Measurements from ENCODE around the gene ASH1L. TPM values are rescaled to one million over a fixed set of nuclear protein-coding genes. Genes with fewer than 3 reads are reported as not detected.

The ASH1L gene
- total RNA-seq, 2 experiments from 2014 or later: 28.1 to 31.4 TPM

GRCh38 chr1:155320661-155321617 is 241.7 kb downstream of the ASH1L start, which contains the start of gene RUSC1:
Gene RUSC1 (plus strand): TSS chr1:155320894. CDS start chr1:155321774, 880 bp downstream.
- Mint-ChIP-seq H3K27ac (no peak within 1 kb of the TSS), H3K9me3 (ENCODE audit: low read depth) (no peaks in the 10 kb centered on the region), H3K27me3 (no peaks in the 10 kb centered on the region), H3K4me3 (peak within 1 kb of the TSS; percentile 76), H3K4me1 (peaks cover 39% of the 10 kb centered on the region), H3K36me3 (ENCODE audit: low read depth) (peaks cover 28% of the 10 kb centered on the region)
- CTCF ChIA-PET: interaction anchor here (0.6 to 6.1 kb wide), 15 partner anchors 10 to 1329 kb away, joined by 3 to 79 read pairs (median 3); partner anchors contain the start of genes CLK2, FDPS and KRTCAP2
- intact Hi-C loops (cut with DNase I, micrococcal nuclease): loop anchor here (5.0 to 10.0 kb wide), 7 partner anchors 114 to 656 kb away; partner anchors contain the start of genes ARHGEF2 (in 1 of the 2), DAP3 (in 1 of the 2), MTX1 (in 1 of the 2) and SLC50A1 (in 1 of the 2)
- POLR2A ChIA-PET: no interaction called here
- peak; percentile 51 for ATAC-seq
- DNase-seq: peak; percentile 89

DNA sequence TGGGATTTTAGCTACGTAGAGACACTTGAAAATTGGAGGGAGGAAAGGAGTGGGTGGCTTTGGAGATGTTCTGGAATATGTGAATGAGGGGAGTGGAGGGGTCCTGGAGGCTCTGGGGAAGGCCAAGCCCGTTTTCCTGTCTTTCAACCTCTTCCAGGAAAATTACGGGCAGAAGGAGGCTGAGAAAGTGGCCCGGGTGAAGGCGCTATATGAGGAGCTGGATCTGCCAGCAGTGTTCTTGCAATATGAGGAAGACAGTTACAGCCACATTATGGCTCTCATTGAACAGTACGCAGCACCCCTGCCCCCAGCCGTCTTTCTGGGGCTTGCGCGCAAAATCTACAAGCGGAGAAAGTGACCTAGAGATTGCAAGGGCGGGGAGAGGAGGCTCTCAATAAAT is 242.4 kb downstream of the ASH1L start:
- peaks cover 33% of the 10 kb centered on the region for H3K4me1 Mint-ChIP-seq
- peak overlapping the region; percentile 60 for H3K4me3 Mint-ChIP-seq
- intact Hi-C loops (cut with DNase I, micrococcal nuclease): loop anchor here (5.0 to 10.0 kb wide), 7 partner anchors 113 to 657 kb away; partner anchors contain the start of genes ARHGEF2 (in 1 of the 2), DAP3 (in 1 of the 2), MTX1 (in 1 of the 2) and SLC50A1 (in 1 of the 2)
- CTCF ChIA-PET: interaction anchor here (0.6 to 6.1 kb wide), 13 partner anchors 11 to 472 kb away, joined by 3 to 79 read pairs (median 3); partner anchors contain the start of genes CLK2, FDPS and KRTCAP2
- H3K36me3 Mint-ChIP-seq (ENCODE audit: low read depth): peaks cover 28% of the 10 kb centered on the region
- no peaks in the 10 kb centered on the region for H3K9me3 Mint-ChIP-seq (ENCODE audit: low read depth)
- ATAC-seq (no peak), DNase-seq (no peak)
- no peaks in the 10 kb centered on the region for H3K27me3 Mint-ChIP-seq
- POLR2A ChIA-PET: no interaction called here
- no peak overlapping the region for H3K27ac Mint-ChIP-seq

GRCh38 chr1:155319536-155319935 is 243.1 kb downstream of the ASH1L start:
- no peak for ATAC-seq
- Mint-ChIP-seq H3K4me3 (no peak overlapping the region), H3K27me3 (no peaks in the 10 kb centered on the region), H3K4me1 (peaks cover 33% of the 10 kb centered on the region), H3K9me3 (ENCODE audit: low read depth) (no peaks in the 10 kb centered on the region), H3K36me3 (ENCODE audit: low read depth) (peaks cover 33% of the 10 kb centered on the region), H3K27ac (no peak overlapping the region)
- ChIA-PET CTCF (interaction anchor here (0.6 to 6.1 kb wide), 6 partner anchors 12 to 472 kb away, joined by 3 to 79 read pairs (median 3); partner anchors contain the start of genes CLK2, FDPS and KRTCAP2), POLR2A (no interaction called here)
- intact Hi-C loops (cut with DNase I, micrococcal nuclease): no loop called here
- no peak for DNase-seq

GRCh38 chr1:155318082-155318481 is 244.5 kb downstream of the ASH1L start:
- ChIA-PET CTCF (interaction anchor here (0.6 to 1.5 kb wide), 6 partner anchors 10 to 1400 kb away, joined by 3 to 6 read pairs (median 4); partner anchors contain the start of genes CLK2 and FDPS), POLR2A (interaction anchor here (0.7 kb wide), 1 partner anchor 27 kb away, joined by 3 read pairs; no protein-coding TSS in a partner anchor)
- DNase-seq (no peak), ATAC-seq (no peak)
- no peaks in the 10 kb centered on the region for H3K27me3 Mint-ChIP-seq
- H3K27ac Mint-ChIP-seq: no peak overlapping the region
- peaks cover 41% of the 10 kb centered on the region for H3K36me3 Mint-ChIP-seq (ENCODE audit: low read depth)
- H3K4me1 Mint-ChIP-seq: peaks cover 33% of the 10 kb centered on the region
- intact Hi-C loops (cut with DNase I, micrococcal nuclease): no loop called here
- H3K9me3 Mint-ChIP-seq (ENCODE audit: low read depth): no peaks in the 10 kb centered on the region
- H3K4me3 Mint-ChIP-seq: no peak overlapping the region

GRCh38 chr1:155316922-155317321 is 245.7 kb downstream of the ASH1L start:
- no peaks in the 10 kb centered on the region for H3K9me3 Mint-ChIP-seq (ENCODE audit: low read depth)
- no peak for ATAC-seq
- CTCF ChIA-PET: interaction anchor here (1.0 to 1.3 kb wide), 3 partner anchors 9 to 66 kb away, joined by 3 to 5 read pairs (median 4); no protein-coding TSS in a partner anchor
- intact Hi-C loops (cut with DNase I, micrococcal nuclease): no loop called here
- H3K36me3 Mint-ChIP-seq (ENCODE audit: low read depth): peaks cover 51% of the 10 kb centered on the region
- no peak overlapping the region for H3K27ac Mint-ChIP-seq
- no peaks in the 10 kb centered on the region for H3K27me3 Mint-ChIP-seq
- POLR2A ChIA-PET: interaction anchor here (0.6 kb wide), 1 partner anchor 363 kb away, joined by 6 read pairs; no protein-coding TSS in a partner anchor
- peaks cover 33% of the 10 kb centered on the region for H3K4me1 Mint-ChIP-seq
- no peak overlapping the region for H3K4me3 Mint-ChIP-seq
- DNase-seq: no peak

DNA sequence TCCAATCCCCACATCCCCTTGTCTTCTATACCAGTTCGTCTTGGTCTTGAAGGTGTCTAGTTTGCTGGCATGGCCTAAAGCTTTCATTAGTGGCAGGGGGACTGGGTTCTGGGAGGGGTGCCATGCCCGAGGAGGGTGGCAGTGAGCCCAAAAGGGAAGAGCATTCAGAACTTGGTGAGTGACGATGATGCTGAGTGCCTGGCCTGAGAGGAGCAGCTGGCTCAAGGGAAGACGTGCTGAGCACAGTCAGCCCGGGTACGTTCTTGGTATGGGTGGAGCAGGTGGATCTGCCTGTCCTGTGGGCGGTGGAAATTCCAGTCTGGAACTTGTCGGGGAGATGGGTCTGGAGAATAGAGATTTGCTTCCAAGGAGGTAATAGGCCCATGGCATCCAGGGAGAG is 249.3 kb downstream of the ASH1L start:
- peaks cover 55% of the 10 kb centered on the region for H3K36me3 Mint-ChIP-seq (ENCODE audit: low read depth)
- H3K4me3 Mint-ChIP-seq: no peak overlapping the region
- DNase-seq (no peak), ATAC-seq (no peak)
- CTCF ChIA-PET: interaction anchor here (0.6 to 1.6 kb wide), 2 partner anchors 63 to 491 kb away, joined by 3 to 7 read pairs; no protein-coding TSS in a partner anchor
- H3K9me3 Mint-ChIP-seq (ENCODE audit: low read depth): no peaks in the 10 kb centered on the region
- no peaks in the 10 kb centered on the region for H3K27me3 Mint-ChIP-seq
- POLR2A ChIA-PET: no interaction called here
- intact Hi-C loops (cut with DNase I, micrococcal nuclease): no loop called here
- peaks cover 25% of the 10 kb centered on the region for H3K4me1 Mint-ChIP-seq
- H3K27ac Mint-ChIP-seq: no peak overlapping the region

GRCh38 chr1:155309423-155310021 is 253.1 kb downstream of the ASH1L start:
- intact Hi-C loops (cut with DNase I, micrococcal nuclease): loop anchor here (2.0 to 10.0 kb wide), 5 partner anchors 33 to 715 kb away; partner anchors contain the start of genes DAP3 (in 1 of the 2), HCN3 (in 1 of the 2), MTX1 (in 1 of the 2) and SCAMP3 (in 1 of the 2)
- peak overlapping the region; percentile 98 for H3K27ac Mint-ChIP-seq
- peak; percentile 20 for DNase-seq
- ChIA-PET POLR2A (no interaction called here), CTCF (no interaction called here)
- peaks cover 34% of the 10 kb centered on the region for H3K4me1 Mint-ChIP-seq
- peak overlapping the region; percentile 88 for H3K4me3 Mint-ChIP-seq
- no peak for ATAC-seq
- peaks cover 41% of the 10 kb centered on the region for H3K36me3 Mint-ChIP-seq (ENCODE audit: low read depth)
- no peaks in the 10 kb centered on the region for H3K9me3 Mint-ChIP-seq (ENCODE audit: low read depth)
- no peaks in the 10 kb centered on the region for H3K27me3 Mint-ChIP-seq

DNA sequence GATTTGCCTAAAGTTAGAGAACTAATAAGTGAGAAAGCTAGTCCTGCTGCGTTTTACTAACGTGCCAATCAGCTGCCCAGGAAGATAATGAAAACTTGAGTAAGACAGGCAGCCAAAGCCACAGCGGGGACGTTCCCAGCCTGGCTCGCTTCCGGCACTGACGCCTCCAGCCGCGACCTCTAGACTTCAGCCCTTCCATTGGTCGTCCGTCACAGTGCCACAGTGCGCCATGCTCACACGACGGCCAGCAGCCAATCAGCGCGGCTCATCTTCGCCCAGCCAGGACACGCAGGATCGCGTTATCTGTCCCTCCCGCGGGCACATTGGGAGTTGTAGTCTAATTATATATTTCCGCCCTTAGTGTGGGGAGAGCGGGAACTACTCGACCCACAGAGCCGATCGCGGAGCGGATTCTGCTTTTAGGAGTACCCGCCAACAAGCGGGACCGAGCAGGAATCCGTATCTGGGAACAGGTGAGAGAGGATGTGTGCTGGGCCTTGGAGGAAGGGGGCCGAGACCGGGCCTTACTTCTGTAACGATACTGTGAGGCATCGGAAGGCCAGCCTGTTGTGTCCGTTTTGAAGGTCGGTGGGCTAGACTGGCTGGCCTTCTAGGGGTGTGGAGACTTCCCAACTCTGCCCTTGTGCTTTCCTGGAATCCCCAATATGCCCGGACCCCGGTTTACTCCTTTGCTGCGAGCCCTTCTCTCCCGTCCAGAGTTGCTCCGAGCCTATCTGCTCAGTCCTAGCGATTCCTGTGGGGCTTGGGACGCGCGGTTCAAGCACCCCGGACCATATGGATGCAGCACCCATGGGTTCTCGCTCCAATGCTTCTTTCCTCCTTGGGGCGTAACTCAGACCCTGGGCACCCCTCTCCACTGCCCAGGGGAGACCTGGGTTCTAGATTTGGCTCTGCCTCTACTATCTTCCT is 253.8 kb downstream of the ASH1L start, which contains the start of gene FDPS:
Gene FDPS (plus strand): TSS at position 374 of the 930 bp plus-strand sequence. CDS start 924 bp downstream, outside the sequence.
- no peaks in the 10 kb centered on the region for H3K9me3 Mint-ChIP-seq (ENCODE audit: low read depth)
- H3K4me3 Mint-ChIP-seq: peak within 1 kb of the TSS; percentile 88
- DNase-seq (peak; percentile 99), ATAC-seq (peak; percentile 99)
- POLR2A ChIA-PET: interaction anchor here (0.7 to 1.2 kb wide), 5 partner anchors 36 to 329 kb away, joined by 3 to 7 read pairs (median 4); partner anchors contain the start of genes CLK2 and SCAMP3
- CTCF ChIA-PET: interaction anchor here (0.5 to 2.4 kb wide), 13 partner anchors 10 to 551 kb away, joined by 3 to 28 read pairs (median 4); partner anchors contain the start of genes RUSC1, SCAMP3 and SYT11
- H3K27me3 Mint-ChIP-seq: no peaks in the 10 kb centered on the region
- peaks cover 34% of the 10 kb centered on the region for H3K4me1 Mint-ChIP-seq
- H3K36me3 Mint-ChIP-seq (ENCODE audit: low read depth): peaks cover 39% of the 10 kb centered on the region
- intact Hi-C loops (cut with DNase I, micrococcal nuclease): loop anchor here (1.0 to 10.0 kb wide), 18 partner anchors 15 to 746 kb away; partner anchors contain the start of genes HCN3 (in 2 of the 2), SCAMP3 (in 2 of the 2), ASH1L (in 1 of the 2) and CKS1B (in 1 of the 2)
- H3K27ac Mint-ChIP-seq: peak within 1 kb of the TSS; percentile 98

DNA sequence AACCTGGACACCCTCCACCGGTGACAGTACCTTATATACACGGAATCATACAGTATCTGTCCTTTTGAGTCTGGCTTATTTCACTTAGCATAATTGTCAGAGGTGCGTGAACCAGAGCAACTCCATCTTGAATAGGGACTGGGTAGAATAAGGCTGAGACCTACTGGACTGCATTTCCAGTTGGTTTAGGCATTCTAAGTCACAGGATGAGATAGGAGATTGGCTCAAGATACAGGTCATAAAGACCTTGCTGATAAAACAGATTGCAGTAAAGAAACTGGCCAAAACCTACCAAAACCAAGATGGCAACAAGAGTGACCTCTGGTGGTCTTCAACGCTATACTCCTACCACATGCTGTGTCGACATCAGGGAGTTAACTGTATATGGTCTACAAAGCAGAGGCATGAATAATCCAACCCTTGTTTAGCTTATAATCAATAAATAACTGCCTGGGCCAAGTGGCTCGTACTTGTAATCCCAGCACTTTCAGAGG is 255.3 kb downstream of the ASH1L start:
- CTCF ChIA-PET: interaction anchor here (0.8 to 2.4 kb wide), 10 partner anchors 9 to 80 kb away, joined by 3 to 28 read pairs (median 5); partner anchors contain the start of genes CLK2 and RUSC1
- peaks cover 26% of the 10 kb centered on the region for H3K36me3 Mint-ChIP-seq (ENCODE audit: low read depth)
- H3K4me1 Mint-ChIP-seq: peaks cover 32% of the 10 kb centered on the region
- DNase-seq (peak; percentile 22), ATAC-seq (no peak)
- intact Hi-C loops (cut with DNase I, micrococcal nuclease): loop anchor here (5.0 to 10.0 kb wide), 3 partner anchors 45 to 718 kb away; partner anchors contain the start of genes DAP3 (in 1 of the 2), SCAMP3 (in 1 of the 2), SSR2 (in 1 of the 2) and YY1AP1 (in 1 of the 2)
- POLR2A ChIA-PET: interaction anchor here (0.7 to 1.2 kb wide), 3 partner anchors 17 to 1000 kb away, joined by 3 to 4 read pairs (median 3); no protein-coding TSS in a partner anchor
- no peaks in the 10 kb centered on the region for H3K9me3 Mint-ChIP-seq (ENCODE audit: low read depth)
- no peaks in the 10 kb centered on the region for H3K27me3 Mint-ChIP-seq
- H3K4me3 Mint-ChIP-seq: peak overlapping the region; percentile 88
- H3K27ac Mint-ChIP-seq: peak overlapping the region; percentile 98

Measured in activated CD4-positive, alpha-beta T cell treated with anti-CD3 and anti-CD28 coated beads for 36 hours (primary cell).